Prostate gland (tissue), 2 donors: ENCODE results near the gene NRXN2. TPM values are rescaled to one million over a fixed set of nuclear protein-coding genes. Genes with fewer than 3 reads are reported as not detected.
A peak's percentile ranks its signal among the peaks of the same experiment; 100 is the strongest.

ENCODE experiments used
- DNase-seq: peaks from one replicate; pipeline ENCODE4 v3.0.0-alpha.2; 2019; ENCODE audit warnings: low spot score
- H3K27ac ChIP-seq, 2 donors: fragments of 200-600 bp; sonication (generic); 2 replicates each; pipeline ENCODE4 v1.5.1; 2017 to 2019
- H3K27me3 ChIP-seq: fragments of 200-600 bp; sonication (generic); replicated peaks from 2 replicates; pipeline ENCODE4 v1.5.1; 2019; ENCODE audit not compliant: insufficient read depth
- H3K36me3 ChIP-seq, 2 donors: fragments of 200-600 bp; sonication (generic); 1 replicate in 1 of 2; 2 replicates in 1 of 2; pipeline versions ENCODE4 v1.5.1 to v1.8.1; 2017 to 2019
- H3K4me1 ChIP-seq: fragments of 200-600 bp; sonication (generic); replicated peaks from 2 replicates; pipeline ENCODE4 v1.5.1; 2019
- H3K4me3 ChIP-seq, 2 donors: fragments of 200-600 bp; sonication (generic); 2 replicates each; pipeline ENCODE4 v1.5.1; 2017 to 2019
- H3K9me3 ChIP-seq: fragments of 200-600 bp; sonication (generic); 2 replicates; pipeline ENCODE4 v1.5.1; 2017
- CTCF ChIP-seq, 4 experiments: fragments of 200-600 bp in 2 of 4; fragments of 450-650 bp in 2 of 4; sonication (generic) in 2 of 4; IDR thresholded peaks; 1 replicate in 3 of 4; 2 replicates in 1 of 4; pipeline ENCODE4 v1.5.1; 2016 to 2019; ENCODE audit warnings: antibody characterized with exemption in 4 of 4, mild to moderate bottlenecking in 2 of 4, moderate library complexity in 2 of 4
- POLR2A ChIP-seq: fragments of 450-650 bp; IDR thresholded peaks from one replicate; pipeline ENCODE4 v1.6.1; 2016; ENCODE audit warnings: antibody characterized with exemption, mild to moderate bottlenecking
- POLR2AphosphoS5 ChIP-seq: sonication (generic); formaldehyde crosslinking; IDR thresholded peaks from one replicate; pipeline ENCODE4 v1.6.1; 2017; ENCODE audit warnings: antibody characterized with exemption
- WGBS: methylation state at CpG from one replicate; pipeline ENCODE4 v1.1.5; 2018; 5-methylcytosine and 5-hydroxymethylcytosine counted together
- intact Hi-C: fragments of 100-400 bp; cut with DNase I; formaldehyde crosslinking; loops from one replicate; pipeline ENCODE4 v1.14.2; 2022
- total RNA-seq, 2 donors: library from RNA; depleted of rRNA; stranded (reverse); fragments of >200 nt; gene quantifications; one replicate each; pipeline ENCODE4 v1.1.0, GENCODE V29; 2016

NRXN2 gene
- total RNA-seq, 2 donors from 2014 or later, result 0.46 to 26.8 TPM

GRCh38 chr11:64643256-64643881 is 79.6 kb downstream of the NRXN2 start:
- Histone ChIP-seq H3K4me3 (peak overlapping the region; percentile 19 to 24), H3K36me3 (no peaks in the 10 kb centered on the region), H3K27me3 (peaks cover 9% of the 10 kb centered on the region), H3K27ac (no peak overlapping the region), H3K4me1 (no peaks in the 10 kb centered on the region), H3K9me3 (no peaks in the 10 kb centered on the region)
- under 1% methylated on average over 53 of the region's 53 CpGs for WGBS
- no peak for TF ChIP-seq POLR2AphosphoS5
- TF ChIP-seq CTCF (IDR thresholded peaks at IDR 0.05), result no peak
- TF ChIP-seq POLR2A, result no peak
- intact Hi-C loops, result no loop called here
- no peak for DNase-seq

- no peaks in the 10 kb centered on the region for H3K36me3 ChIP-seq
- peak overlapping the region; percentile 19 to 24 for H3K4me3 ChIP-seq
- TF ChIP-seq POLR2AphosphoS5, result no peak
- TF ChIP-seq POLR2A, result no peak
- no peak overlapping the region for H3K27ac ChIP-seq
- 2% methylated on average over 33 of the region's 36 CpGs for WGBS
- intact Hi-C loops, result no loop called here
- H3K9me3 ChIP-seq, result no peaks in the 10 kb centered on the region
- H3K27me3 ChIP-seq, result peaks cover 9% of the 10 kb centered on the region
- DNase-seq, result no peak
- H3K4me1 ChIP-seq, result no peaks in the 10 kb centered on the region
Measured at GRCh38 chr11:64642871-64643255, 80.1 kb downstream of the NRXN2 start.

GRCh38 chr11:64642418-64642735 is 80.6 kb downstream of the NRXN2 start:
- intact Hi-C loops, result no loop called here
- H3K27me3 ChIP-seq, result peaks cover 9% of the 10 kb centered on the region
- under 1% methylated on average over 28 of the region's 30 CpGs for WGBS
- DNase-seq, result no peak
- H3K36me3 ChIP-seq, result no peaks in the 10 kb centered on the region
- TF ChIP-seq POLR2AphosphoS5, result no peak
- TF ChIP-seq CTCF (IDR thresholded peaks at IDR 0.05), result no peak
- no peak for TF ChIP-seq POLR2A
- H3K4me1 ChIP-seq, result no peaks in the 10 kb centered on the region
- no peak overlapping the region for H3K27ac ChIP-seq
- peak overlapping the region; percentile 19 to 24 for H3K4me3 ChIP-seq
- H3K9me3 ChIP-seq, result no peaks in the 10 kb centered on the region

- Histone ChIP-seq H3K36me3 (no peaks in the 10 kb centered on the region), H3K4me3 (peak overlapping the region; percentile 19 to 24), H3K4me1 (no peaks in the 10 kb centered on the region), H3K27me3 (peaks cover 9% of the 10 kb centered on the region), H3K9me3 (no peaks in the 10 kb centered on the region), H3K27ac (no peak overlapping the region)
- intact Hi-C loops, result no loop called here
- no peak for TF ChIP-seq POLR2A
- no peak for DNase-seq
- 45% methylated on average over 11 of the region's 11 CpGs for WGBS
Measured at GRCh38 chr11:64641596-64642417, 81.2 kb downstream of the NRXN2 start.

GRCh38 chr11:64639885-64640284 is 83.1 kb downstream of the NRXN2 start:
- H3K9me3 ChIP-seq, result no peaks in the 10 kb centered on the region
- H3K36me3 ChIP-seq, result no peaks in the 10 kb centered on the region
- no peak for DNase-seq
- H3K27ac ChIP-seq, result no peak overlapping the region
- H3K27me3 ChIP-seq, result peaks cover 9% of the 10 kb centered on the region
- TF ChIP-seq CTCF (IDR thresholded peaks at IDR 0.05), result no peak
- TF ChIP-seq POLR2A, result no peak
- WGBS, result 79% methylated on average over 4 of the region's 4 CpGs
- no peak overlapping the region for H3K4me3 ChIP-seq
- H3K4me1 ChIP-seq, result no peaks in the 10 kb centered on the region
- intact Hi-C loops, result no loop called here

- 97% methylated on average over 2 of the region's 2 CpGs for WGBS
- intact Hi-C loops, result no loop called here
Measured at GRCh38 chr11:64638829-64639228, 84.2 kb downstream of the NRXN2 start.

More at GRCh38 chr11:64638829-64639228, 84.2 kb downstream of the NRXN2 start:
- Histone ChIP-seq H3K27ac (no peak overlapping the region), H3K9me3 (no peaks in the 10 kb centered on the region), H3K27me3 (peaks cover 9% of the 10 kb centered on the region), H3K36me3 (no peaks in the 10 kb centered on the region), H3K4me1 (no peaks in the 10 kb centered on the region), H3K4me3 (no peak overlapping the region)
- TF ChIP-seq POLR2A (no peak), POLR2AphosphoS5 (no peak), CTCF (IDR thresholded peaks at IDR 0.05) (no peak)
- DNase-seq, result no peak
